CD14-positive monocyte (primary cell): Measurements from ENCODE around the gene PNKP. TPM values are rescaled to one million over a fixed set of nuclear protein-coding genes. Genes with fewer than 3 reads are reported as not detected.

ENCODE experiments used
- DNase-seq, 3 donors: peaks; one replicate each; pipeline ENCODE4 v3.0.0-alpha.2; 2011 to 2022
- H2AFZ ChIP-seq: 2 replicates; pipeline ENCODE4 v1.6.0; 2012; ENCODE audit warnings: mild to moderate bottlenecking, low read depth, low read length, inconsistent platforms; ENCODE audit not compliant: insufficient read depth, poor library complexity, severe bottlenecking
- H3K27ac ChIP-seq, 2 donors: 1 replicate in 1 of 2; 2 replicates in 1 of 2; pipeline ENCODE4 v1.5.1; 2012 to 2013; ENCODE audit warnings: low read length in 2 of 2, control low read depth in 1 of 2, inconsistent platforms in 1 of 2, low read depth in 1 of 2, mild to moderate bottlenecking in 1 of 2
- H3K27me3 ChIP-seq, 2 donors: one replicate each; pipeline versions ENCODE4 v1.6.0 to v1.6.1; 2011 to 2013; ENCODE audit warnings: low read length in 2 of 2; ENCODE audit not compliant: control insufficient read depth in 2 of 2, insufficient read depth in 2 of 2
- H3K36me3 ChIP-seq, 2 donors: replicated peaks in 1 of 2; 1 replicate in 1 of 2; 2 replicates in 1 of 2; pipeline versions ENCODE4 v1.5.1 to v1.6.1; 2012 to 2013; ENCODE audit warnings: low read length in 2 of 2, control low read depth in 1 of 2, inconsistent platforms in 1 of 2, mild to moderate bottlenecking in 1 of 2; ENCODE audit not compliant: insufficient read depth in 2 of 2, control insufficient read depth in 1 of 2
- H3K4me1 ChIP-seq, 2 donors: 1 replicate in 1 of 2; 2 replicates in 1 of 2; pipeline versions ENCODE4 v1.5.1 to v1.6.1; 2012 to 2013; ENCODE audit warnings: low read length in 2 of 2, control low read depth in 1 of 2, inconsistent platforms in 1 of 2, mild to moderate bottlenecking in 1 of 2, moderate library complexity in 1 of 2; ENCODE audit not compliant: insufficient read depth in 2 of 2, control insufficient read depth in 1 of 2
- H3K4me2 ChIP-seq: replicated peaks from 2 replicates; pipeline ENCODE3; 2012; ENCODE audit warnings: low read length, moderate library complexity, mild to moderate bottlenecking; ENCODE audit not compliant: poor library complexity, severe bottlenecking; ENCODE audit errors: extremely low read depth
- H3K4me3 ChIP-seq, 3 experiments: fragments of 200-600 bp in 1 of 3; sonication (generic) in 1 of 3; replicated peaks in 1 of 3; 1 replicate in 2 of 3; 2 replicates in 1 of 3; pipeline ENCODE4 v1.5.1; 2011 to 2013; ENCODE audit warnings: low read length in 3 of 3, mild to moderate bottlenecking in 3 of 3, control low read depth in 2 of 3, low read depth in 2 of 3, inconsistent platforms in 1 of 3, moderate library complexity in 1 of 3
- H3K79me2 ChIP-seq: 2 replicates; pipeline ENCODE4 v1.6.0; 2012; ENCODE audit warnings: mild to moderate bottlenecking, control low read depth, inconsistent platforms, low read length, moderate library complexity; ENCODE audit not compliant: insufficient read depth
- H3K9ac ChIP-seq: 2 replicates; pipeline ENCODE4 v1.6.0; 2017; ENCODE audit warnings: low read length, mild to moderate bottlenecking; ENCODE audit not compliant: insufficient read depth, poor library complexity, severe bottlenecking
- H3K9me3 ChIP-seq, 2 donors: replicated peaks in 1 of 2; 1 replicate in 1 of 2; 2 replicates in 1 of 2; pipeline versions ENCODE4 v1.5.1 to v1.6.1; 2012 to 2013; ENCODE audit warnings: low read length in 2 of 2, control low read depth in 1 of 2; ENCODE audit not compliant: control insufficient read depth in 1 of 2, insufficient read depth in 1 of 2
- H4K20me1 ChIP-seq: 2 replicates; pipeline ENCODE4 v1.6.0; 2012; ENCODE audit warnings: mild to moderate bottlenecking, low read length, control low read depth, moderate library complexity; ENCODE audit not compliant: insufficient read depth
- H3K27ac Mint-ChIP-seq, 7 donors: one replicate each; pipeline ENCODE4 v1.8.0; 2020; ENCODE audit warnings: mild to moderate bottlenecking in 7 of 7, mixed read lengths in 7 of 7, moderate library complexity in 6 of 7, inconsistent platforms in 2 of 7
- H3K27me3 Mint-ChIP-seq, 3 donors: one replicate each; pipeline ENCODE4 v1.8.0; 2021 to 2022; ENCODE audit warnings: low read depth in 3 of 3, mild to moderate bottlenecking in 3 of 3, mixed read lengths in 3 of 3, moderate library complexity in 3 of 3, inconsistent platforms in 1 of 3
- H3K36me3 Mint-ChIP-seq, 2 donors: one replicate each; pipeline ENCODE4 v1.8.0; 2020; ENCODE audit warnings: mixed read lengths in 2 of 2, inconsistent platforms in 1 of 2, mild to moderate bottlenecking in 1 of 2
- H3K4me1 Mint-ChIP-seq: one replicate; pipeline ENCODE4 v1.8.0; 2020; ENCODE audit warnings: mild to moderate bottlenecking, mixed read lengths
- H3K4me3 Mint-ChIP-seq, 2 donors: one replicate each; pipeline ENCODE4 v1.8.0; 2020; ENCODE audit warnings: mild to moderate bottlenecking in 2 of 2, mixed read lengths in 2 of 2, moderate library complexity in 1 of 2
- H3K9me3 Mint-ChIP-seq, 7 donors: one replicate each; pipeline ENCODE4 v1.8.0; 2020 to 2022; ENCODE audit warnings: mixed read lengths in 7 of 7, mild to moderate bottlenecking in 6 of 7, moderate library complexity in 6 of 7, inconsistent platforms in 2 of 7
- WGBS: methylation state at CpG from one replicate; pipeline ENCODE4 v1.1.5; 2013; ENCODE audit warnings: missing lambda C conversion rate; ENCODE audit not compliant: insufficient coverage; 5-methylcytosine and 5-hydroxymethylcytosine counted together
- intact Hi-C, 2 donors: fragments of 100-400 bp; cut with micrococcal nuclease; formaldehyde crosslinking; loops; one replicate each; pipeline versions ENCODE4 v1.15.0 to v1.15.1; 2023
- polyA plus RNA-seq, 3 donors: library from polyadenylated mRNA; depleted of rRNA in 1 of 3; unstranded in 2 of 3; stranded (reverse) in 1 of 3; fragments of 300-500 nt in 2 of 3; fragments of >200 nt in 1 of 3; fragmentation: Illumina TruSeq in 2 of 3; gene quantifications; 1 replicate in 2 of 3; 2 replicates in 1 of 3; pipeline ENCODE4 v1.2.3, GENCODE V29; 2012 to 2021
- TF ChIP-seq, protein P1 (sequence below): fragments of 200-600 bp; IDR thresholded peaks from one replicate; pipeline ENCODE4 v1.8.0; 2022; ENCODE audit warnings: antibody characterized with exemption, mild to moderate bottlenecking

PNKP gene
- polyA plus RNA-seq, 3 donors: 23.0 to 88.6 (median 30.2) TPM

DNA sequence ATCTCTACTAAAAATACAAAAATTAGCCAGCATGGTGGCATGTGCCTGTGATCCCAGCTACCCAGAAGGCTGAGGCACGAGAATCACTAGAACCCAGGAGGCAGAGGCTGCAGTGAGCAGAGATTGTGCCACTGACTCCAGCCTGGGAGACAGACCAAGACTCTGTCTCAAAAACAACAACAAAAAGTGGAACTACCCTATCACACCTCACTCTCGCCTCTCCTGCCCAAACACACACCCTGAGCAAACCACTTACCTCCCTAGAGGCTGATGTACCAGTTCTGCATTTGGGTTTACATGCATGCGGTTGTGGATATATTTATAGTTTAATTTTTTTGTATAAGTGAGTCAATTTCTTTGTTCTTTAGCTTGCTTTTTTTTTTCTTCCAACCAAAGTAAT is 24.1 kb downstream of the PNKP start:
- Histone ChIP-seq H3K4me3 (no peak overlapping the region), H4K20me1 (no peaks in the 10 kb centered on the region), H3K9me3 (no peaks in the 10 kb centered on the region), H3K9ac (no peak overlapping the region), H3K4me2 (no peak overlapping the region), H3K27me3 (no peaks in the 10 kb centered on the region), H3K4me1 (peaks cover 23 to 27% of the 10 kb centered on the region in 2 donors), H3K27ac (no peak overlapping the region), H3K36me3 (peaks cover 19 to 28% of the 10 kb centered on the region in 2 donors), H2AFZ (no peak overlapping the region), H3K79me2 (no peaks in the 10 kb centered on the region)
- Mint-ChIP-seq H3K4me1 (peaks cover 24% of the 10 kb centered on the region), H3K36me3 (peaks cover 20 to 25% of the 10 kb centered on the region in 2 donors), H3K27me3 (peaks cover 0 to 2% (median 0%) of the 10 kb centered on the region in 3 donors), H3K9me3 (peaks cover 0 to 5% (median 0%) of the 10 kb centered on the region in 7 donors), H3K4me3 (no peak overlapping the region), H3K27ac (no peak overlapping the region)
- 89% methylated on average over 1 of the region's 3 CpGs for WGBS
- intact Hi-C loops: no loop called here
- no peak for DNase-seq
- TF ChIP-seq, protein P1, sequence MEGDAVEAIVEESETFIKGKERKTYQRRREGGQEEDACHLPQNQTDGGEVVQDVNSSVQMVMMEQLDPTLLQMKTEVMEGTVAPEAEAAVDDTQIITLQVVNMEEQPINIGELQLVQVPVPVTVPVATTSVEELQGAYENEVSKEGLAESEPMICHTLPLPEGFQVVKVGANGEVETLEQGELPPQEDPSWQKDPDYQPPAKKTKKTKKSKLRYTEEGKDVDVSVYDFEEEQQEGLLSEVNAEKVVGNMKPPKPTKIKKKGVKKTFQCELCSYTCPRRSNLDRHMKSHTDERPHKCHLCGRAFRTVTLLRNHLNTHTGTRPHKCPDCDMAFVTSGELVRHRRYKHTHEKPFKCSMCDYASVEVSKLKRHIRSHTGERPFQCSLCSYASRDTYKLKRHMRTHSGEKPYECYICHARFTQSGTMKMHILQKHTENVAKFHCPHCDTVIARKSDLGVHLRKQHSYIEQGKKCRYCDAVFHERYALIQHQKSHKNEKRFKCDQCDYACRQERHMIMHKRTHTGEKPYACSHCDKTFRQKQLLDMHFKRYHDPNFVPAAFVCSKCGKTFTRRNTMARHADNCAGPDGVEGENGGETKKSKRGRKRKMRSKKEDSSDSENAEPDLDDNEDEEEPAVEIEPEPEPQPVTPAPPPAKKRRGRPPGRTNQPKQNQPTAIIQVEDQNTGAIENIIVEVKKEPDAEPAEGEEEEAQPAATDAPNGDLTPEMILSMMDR: no peak

DNA sequence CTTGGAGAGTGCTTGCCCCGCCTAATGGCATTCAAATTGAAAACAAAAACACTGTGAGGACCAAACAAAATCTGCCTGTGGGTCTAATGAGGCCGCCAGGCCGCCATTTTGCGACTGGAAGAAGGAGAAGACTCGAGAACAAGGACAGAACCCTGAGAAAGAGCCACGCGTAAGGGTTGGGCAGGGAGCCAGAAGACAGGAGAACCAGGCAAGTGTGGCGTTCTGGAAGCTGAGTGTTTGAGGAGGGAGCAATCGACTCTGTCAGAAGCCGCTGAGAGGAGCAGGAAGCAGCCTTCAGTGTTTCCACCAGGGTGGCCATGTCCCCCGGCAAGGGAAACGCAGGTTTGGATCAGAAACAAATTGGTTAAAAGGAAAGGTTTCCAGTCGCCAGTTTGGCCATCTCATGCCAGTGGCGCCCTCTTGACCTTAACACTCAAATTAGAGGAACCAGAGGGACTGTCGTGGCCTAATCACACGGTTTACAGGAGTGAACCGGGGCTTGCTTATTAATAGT is 26.6 kb downstream of the PNKP start:
- Mint-ChIP-seq H3K9me3 (peaks cover 0 to 3% (median 0%) of the 10 kb centered on the region in 7 donors), H3K4me3 (no peak overlapping the region), H3K27me3 (no peaks in the 10 kb centered on the region), H3K36me3 (peaks cover 39 to 48% of the 10 kb centered on the region in 2 donors), H3K27ac (peak overlapping the region in 1 of 7 donors; percentile 58), H3K4me1 (peaks cover 18% of the 10 kb centered on the region)
- Histone ChIP-seq H2AFZ (no peak overlapping the region), H3K27ac (no peak overlapping the region), H3K27me3 (no peaks in the 10 kb centered on the region), H3K9me3 (no peaks in the 10 kb centered on the region), H3K79me2 (no peaks in the 10 kb centered on the region), H3K36me3 (peaks cover 44 to 52% of the 10 kb centered on the region in 2 donors), H4K20me1 (no peaks in the 10 kb centered on the region), H3K9ac (no peak overlapping the region), H3K4me3 (no peak overlapping the region), H3K4me1 (peaks cover 17 to 22% of the 10 kb centered on the region in 2 donors), H3K4me2 (no peak overlapping the region)
- TF ChIP-seq, protein P1: no peak
- WGBS: 93% methylated on average over 12 of the region's 17 CpGs
- no peak for DNase-seq
- intact Hi-C loops: no loop called here
